Measurements from ENCODE around the gene SLC22A17. TPM values are rescaled to one million over a fixed set of nuclear protein-coding genes. Genes with fewer than 3 reads are reported as not detected.

SLC22A17 gene
- total and polyA plus RNA-seq, 9 of the 15 experiments (the other 6 are each of a cell fraction or from before 2014, with no cell fraction given) = 0.07 to 0.09 TPM; not detected in 7

- TF ChIP-seq THAP12 (CRISPR knock-in tag; IDR thresholded peaks at IDR 0.05) (no peak), TFE3 (CRISPR knock-in tag; IDR thresholded peaks at IDR 0.05) (no peak), SMC3 (conservative IDR thresholded peaks at IDR 0.05; ENCODE audit: insufficient read depth, low read depth, low read length) (peak; percentile 95), ZNF398 (CRISPR knock-in tag; IDR thresholded peaks at IDR 0.05) (no peak), RBM34 (IDR thresholded peaks at IDR 0.05; ENCODE audit: borderline replicate concordance, insufficient read depth, low read length) (no peak), HEY1 (CRISPR knock-in tag; IDR thresholded peaks at IDR 0.05; ENCODE audit: borderline replicate concordance) (no peak), DEAF1 (CRISPR knock-in tag; IDR thresholded peaks at IDR 0.05) (peak; percentile 72), SMAD3 (CRISPR knock-in tag; conservative IDR thresholded peaks at IDR 0.05) (no peak), CUX1 (CRISPR knock-in tag; IDR thresholded peaks at IDR 0.05) (no peak)
These were observed 26.9 kb upstream of the SLC22A17 start (continued) for GRCh38 chr14:23379366-23380196.
